Activated CD4-positive, alpha-beta T cell treated with anti-CD3 and anti-CD28 coated beads for 1 hour (primary cell): ENCODE data around the gene PSG7.
"Not testable (repeated sequence)": the region's sequence is repeated elsewhere in the genome, so short reads cannot be mapped to it uniquely, and the experiment has no call there.

Experiments used
- DNase-seq: peaks from one replicate; pipeline ENCODE4 v3.0.0-alpha.2; 2020

PSG7 gene

DNA sequence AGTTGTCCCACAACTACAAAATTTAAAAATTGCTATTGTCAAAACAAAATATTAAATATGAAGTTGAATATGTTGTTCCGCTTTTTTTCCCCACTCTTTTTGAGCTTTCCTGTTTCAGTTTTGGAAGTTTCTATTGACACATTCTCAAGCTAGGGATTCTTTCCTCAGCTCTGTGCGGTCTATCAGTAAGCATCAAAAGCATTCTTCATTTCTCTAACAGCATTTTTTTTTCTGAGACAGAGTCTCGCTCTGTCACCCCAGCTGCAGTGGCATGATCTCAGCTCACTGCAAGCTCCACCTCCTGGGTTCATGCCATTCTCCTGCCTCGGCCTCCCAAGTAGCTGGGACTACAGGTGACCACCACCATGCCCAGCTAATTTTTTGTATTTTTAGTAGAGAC lies 24.1 kb downstream of the PSG7 start:
- not testable (repeated sequence) for DNase-seq

DNA sequence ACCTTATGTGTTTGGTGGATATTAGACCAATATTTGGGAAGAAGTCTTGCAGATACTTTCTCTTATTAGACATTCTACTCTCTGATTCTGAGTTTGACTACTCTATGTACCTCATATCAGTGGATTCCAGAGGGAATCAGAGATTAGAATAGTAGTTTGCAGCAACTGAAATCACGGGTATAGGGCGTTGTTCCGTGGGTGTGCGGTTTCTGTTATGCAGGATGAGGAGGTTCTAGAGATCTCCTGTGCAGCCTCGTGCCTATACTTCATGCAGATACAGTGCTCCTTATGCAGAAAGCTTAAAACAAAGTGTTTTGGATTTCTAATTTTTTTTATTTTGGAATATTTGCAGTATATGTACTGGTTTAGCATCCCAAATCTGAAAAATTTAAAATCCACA lies 25.3 kb downstream of the PSG7 start:
- DNase-seq: not testable (repeated sequence)

DNA sequence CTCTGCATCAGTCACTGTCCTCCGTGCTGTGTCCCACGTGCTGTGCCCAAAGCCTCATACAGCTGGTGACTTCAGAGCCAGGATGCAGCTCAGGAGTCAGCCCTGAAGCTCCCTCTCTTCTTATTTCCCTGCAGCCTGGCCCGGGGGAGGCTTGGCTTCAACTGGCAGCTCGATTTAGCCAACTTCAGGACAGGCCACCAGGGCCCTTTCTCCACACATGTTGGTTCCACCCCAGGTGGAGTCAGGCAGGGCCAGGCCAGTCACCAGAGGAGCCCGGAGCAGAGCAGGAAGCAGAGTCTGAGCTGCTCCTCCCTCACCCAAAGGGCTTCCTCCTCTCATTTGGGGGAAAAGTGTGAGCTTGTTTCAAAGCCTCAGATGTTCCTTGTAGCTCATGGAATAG lies 30.8 kb downstream of the PSG7 start:
- not testable (repeated sequence) for DNase-seq

DNA sequence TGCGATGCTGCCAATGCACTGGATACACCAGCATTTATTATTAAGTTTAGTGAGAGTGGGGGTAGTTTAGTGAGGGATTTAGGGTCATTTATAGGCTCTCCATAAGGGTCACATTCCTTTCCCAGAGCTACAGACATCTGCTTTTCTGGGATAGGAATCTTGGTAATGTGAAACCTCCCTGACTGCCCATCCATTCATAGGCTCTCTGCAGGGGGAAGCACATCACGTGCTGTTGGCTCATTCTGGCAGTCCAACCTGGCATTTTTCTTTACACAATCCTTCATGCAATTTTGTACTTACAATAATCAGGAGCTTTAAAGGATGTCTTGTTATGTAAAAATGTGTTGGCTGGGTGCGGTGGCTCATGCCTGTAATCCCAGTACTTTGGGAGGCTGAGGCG lies 36.4 kb downstream of the PSG7 start:
- not testable (repeated sequence) for DNase-seq

DNA sequence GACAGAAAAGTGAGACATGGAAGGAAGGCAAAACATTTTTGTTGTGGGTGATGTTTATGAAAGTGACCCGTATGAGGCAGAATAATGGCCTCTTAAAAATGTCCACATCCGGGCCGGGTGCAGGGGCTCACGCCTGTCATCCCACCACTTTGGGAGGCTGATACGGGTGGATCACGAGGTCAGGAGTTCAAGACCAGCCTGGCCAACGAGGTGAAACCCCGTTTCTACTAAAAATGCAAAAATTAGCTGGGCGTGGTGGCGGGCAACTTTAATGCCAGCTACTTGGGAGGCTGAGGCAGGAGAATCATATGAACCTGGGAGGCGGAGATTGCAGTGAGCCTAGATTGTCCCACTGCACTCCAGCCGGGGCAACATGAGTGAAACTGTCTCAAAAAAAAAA lies 37.3 kb downstream of the PSG7 start:
- DNase-seq: not testable (repeated sequence)

DNA sequence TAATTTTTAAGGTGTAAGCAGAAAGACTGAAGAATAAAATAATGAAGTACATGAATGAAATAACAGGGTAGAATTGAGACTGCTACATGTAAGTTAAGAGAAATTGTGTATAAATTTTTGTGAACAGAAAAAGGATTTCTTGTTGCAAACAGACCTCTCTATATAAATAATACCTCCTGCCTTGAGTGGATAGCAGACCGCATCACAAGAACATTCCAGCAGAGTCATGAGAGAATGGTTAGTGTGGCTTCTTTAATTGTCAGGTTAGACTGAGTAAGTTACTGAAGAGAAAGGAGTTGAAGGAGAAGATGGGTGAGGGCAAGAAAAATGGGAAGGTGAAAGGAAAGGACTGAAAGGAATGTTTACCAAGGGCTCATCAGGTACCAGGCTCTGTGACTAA lies 37.9 kb downstream of the PSG7 start:
- not testable (repeated sequence) for DNase-seq

DNA sequence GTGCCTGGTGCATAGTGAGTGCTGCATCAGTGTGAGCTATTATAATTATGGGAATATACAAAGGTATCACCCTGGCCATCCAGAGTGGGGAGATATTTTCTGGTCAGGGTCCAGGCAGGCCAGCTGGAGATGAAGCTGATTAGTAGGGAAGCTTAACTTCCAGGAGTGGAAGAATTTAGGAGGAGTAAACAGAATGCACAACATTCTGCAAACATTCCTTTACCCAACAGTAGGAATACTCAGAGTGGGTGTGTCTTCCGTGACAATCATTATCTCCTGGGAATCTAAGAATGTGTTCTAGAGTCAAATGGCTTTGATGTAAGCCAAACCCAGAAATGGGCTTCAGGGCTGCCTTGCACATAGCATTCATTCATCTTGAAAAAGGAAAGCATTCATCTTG lies 38.4 kb downstream of the PSG7 start:
- DNase-seq: not testable (repeated sequence)

DNA sequence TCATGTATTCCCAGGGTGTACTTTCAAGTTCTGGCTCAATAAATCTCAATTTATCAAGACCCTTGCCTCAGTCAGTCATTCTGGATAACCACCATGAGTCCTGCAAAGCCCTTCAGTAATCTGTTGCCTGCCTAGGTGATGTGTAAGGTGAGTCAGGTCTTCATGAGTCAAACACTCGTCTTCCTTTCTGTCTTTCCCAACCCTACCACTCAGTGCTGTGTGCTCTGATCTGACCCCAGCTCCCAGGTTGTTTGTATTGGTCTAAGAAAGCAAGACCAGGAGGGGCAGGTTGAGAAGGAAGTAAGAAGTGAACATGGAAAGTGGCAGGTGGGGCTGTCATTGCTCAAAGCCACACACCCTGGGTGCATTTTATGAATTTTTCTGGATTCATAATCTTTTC lies 39.3 kb downstream of the PSG7 start:
- not testable (repeated sequence) for DNase-seq

DNA sequence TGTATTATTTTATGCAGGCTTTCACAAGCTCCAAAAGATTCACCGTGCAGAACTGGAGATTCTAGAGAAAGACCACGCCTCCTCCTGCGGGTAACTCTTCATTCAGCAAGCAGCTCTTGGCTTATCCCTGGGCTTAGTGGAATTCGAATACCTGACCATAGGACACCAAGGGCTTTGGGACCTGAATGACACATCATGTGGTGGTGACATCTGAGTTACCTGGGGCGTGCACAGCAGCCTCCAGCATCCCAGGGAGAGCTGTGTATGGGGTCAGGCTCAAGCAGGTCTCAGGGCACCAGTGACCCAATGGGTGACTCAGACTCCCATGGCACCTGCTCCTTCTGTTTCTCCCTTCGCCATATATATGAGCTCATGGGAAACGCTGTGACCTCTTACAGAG lies 46.6 kb downstream of the PSG7 start:
- not testable (repeated sequence) for DNase-seq

DNA sequence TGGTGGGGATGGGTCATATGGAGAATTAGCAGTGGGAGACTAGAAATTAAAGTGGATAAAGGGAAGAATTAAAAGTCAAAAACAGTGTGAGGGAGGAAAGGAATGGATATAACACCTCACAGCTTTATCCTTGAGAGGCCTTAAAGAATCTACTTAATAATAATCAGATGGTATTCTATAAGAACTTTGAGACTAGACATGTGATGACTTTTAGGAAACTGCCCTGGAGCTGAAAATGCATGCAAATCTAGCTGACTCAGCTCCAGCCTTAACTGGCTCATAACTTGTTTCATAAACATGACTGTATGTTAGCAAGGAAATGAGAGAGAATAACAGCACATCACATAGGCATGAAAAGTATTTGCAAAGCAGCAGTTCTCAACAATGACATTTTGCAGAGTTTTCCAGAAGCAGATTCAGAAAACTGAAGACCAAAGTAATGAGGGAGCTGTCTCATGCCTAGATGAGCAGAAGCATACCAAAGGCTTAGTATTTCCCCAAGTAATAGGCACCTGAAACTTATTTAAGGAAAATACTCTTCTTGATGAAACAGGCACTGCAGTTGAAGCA lies 49.0 kb downstream of the PSG7 start:
- DNase-seq: not testable (repeated sequence)

DNA sequence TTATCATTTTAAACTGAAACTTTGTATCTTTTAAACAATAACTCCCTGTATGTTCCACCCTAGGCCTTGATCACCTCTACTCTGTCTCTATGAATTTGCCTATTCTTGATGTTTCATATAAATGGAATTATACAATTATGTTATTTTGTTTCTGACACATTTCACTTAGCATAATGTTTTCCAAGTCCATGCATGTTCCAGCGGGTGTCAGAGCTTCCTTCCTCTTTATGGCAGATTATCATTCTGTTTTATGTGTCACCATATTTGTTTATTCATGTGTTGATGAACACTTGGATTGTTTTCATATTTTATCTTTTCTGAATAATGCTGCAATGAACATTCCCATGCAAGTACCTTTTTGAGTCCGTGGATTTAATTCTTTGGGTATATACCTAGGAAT lies 54.3 kb downstream of the PSG7 start:
- DNase-seq: not testable (repeated sequence)

DNA sequence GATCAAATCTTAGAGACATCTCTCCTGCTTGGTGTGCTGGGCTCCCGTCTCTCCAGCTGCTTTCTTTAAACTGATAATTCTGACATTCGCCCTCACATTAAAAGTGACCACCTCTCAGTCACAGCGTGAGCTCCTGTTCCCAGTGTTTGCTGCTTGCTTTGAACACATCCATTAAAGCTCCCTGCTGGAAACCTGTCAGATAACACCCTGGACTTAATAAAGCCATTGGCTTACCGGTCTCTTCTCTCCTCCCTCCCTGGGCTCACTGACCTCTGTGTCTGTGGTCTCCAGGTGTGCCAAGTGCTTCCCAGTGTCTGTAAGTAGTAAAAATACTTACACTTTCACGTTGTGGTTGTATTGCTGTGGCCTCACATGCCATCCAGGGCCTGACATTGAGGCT lies 55.0 kb downstream of the PSG7 start:
- not testable (repeated sequence) for DNase-seq

DNA sequence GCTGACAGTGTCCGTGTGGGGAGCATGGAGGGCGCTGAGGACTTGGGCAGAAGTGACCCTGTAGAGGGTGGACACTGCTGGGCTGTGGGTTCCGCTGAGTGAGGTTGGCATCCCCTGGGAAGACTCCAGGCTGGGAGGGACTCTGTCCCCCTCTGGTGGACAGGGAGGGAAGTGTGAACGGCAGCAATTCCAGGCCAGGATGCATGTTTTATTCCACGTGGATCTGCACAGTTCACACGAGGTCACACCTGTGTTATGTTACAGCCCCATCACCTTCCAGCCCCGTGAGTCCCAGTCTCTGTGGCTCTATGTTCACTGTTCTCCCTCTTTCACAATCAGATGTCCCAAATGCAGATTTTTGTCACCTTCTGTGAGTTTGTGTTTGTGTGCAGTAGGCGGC lies 55.7 kb downstream of the PSG7 start:
- not testable (repeated sequence) for DNase-seq

DNA sequence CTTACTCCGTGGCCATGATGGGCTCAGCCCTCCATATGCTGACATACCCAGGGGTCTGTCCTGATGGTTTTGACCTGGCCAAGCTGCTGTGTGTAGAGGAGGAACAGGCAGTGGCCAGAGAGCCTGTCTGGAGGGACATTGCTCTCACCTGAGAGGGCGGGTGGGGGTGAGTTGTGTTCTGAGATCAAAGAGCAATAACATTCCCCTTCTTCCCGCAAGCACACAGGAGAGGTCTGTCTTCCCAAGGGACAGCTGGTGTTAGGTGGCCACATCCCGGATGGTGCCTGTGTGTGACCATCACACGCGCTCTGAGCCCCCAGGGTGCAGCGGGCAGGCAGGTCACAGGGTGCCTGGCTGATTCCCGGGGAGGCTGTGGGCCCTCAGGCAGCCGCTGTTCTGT lies 56.4 kb downstream of the PSG7 start:
- not testable (repeated sequence) for DNase-seq

DNA sequence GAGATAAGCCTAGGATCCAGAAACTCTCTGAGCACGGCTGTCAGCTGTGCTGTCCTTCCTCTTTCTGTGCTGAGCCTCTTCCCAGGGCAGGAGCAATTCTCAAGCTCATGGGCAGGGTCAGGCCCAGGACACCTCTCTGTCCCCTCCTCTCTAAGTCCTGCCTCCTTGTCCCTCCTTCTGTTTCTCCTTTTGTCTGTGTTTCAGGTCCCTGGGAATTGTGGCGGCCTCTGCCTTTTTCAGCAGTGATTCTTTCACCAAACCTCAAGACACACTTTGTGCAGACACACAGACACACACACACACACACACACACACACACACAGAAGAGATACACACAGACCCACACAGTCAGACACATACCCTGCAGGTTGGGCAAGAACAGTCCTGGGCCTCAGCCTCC lies 57.4 kb downstream of the PSG7 start, which contains the start of gene PSG1:
Gene PSG1, minus strand, starts transcription at position 101 of the 400 bp plus-strand sequence. CDS start 132 bp downstream, outside the sequence.
- no peak for DNase-seq

DNA sequence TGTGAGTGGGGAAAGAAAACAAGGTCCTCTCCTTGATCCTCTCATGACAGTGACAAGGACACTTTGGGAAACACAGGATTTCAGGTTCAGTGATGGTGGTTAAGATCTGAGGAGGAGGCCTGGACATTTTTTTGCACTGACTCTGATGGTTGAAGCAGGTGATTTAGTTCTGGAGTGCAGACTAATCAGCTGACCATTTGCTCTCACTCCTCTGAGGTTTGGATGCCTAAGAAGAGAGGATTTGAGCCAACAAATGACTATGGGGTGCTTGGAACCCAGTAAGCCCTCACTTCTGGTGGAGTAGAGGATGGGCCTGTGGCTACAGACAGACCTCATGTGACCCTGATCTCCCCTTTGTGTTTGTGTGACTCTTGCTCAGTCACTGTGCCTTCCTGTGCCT lies 60.4 kb downstream of the PSG7 start:
- DNase-seq: not testable (repeated sequence)

DNA sequence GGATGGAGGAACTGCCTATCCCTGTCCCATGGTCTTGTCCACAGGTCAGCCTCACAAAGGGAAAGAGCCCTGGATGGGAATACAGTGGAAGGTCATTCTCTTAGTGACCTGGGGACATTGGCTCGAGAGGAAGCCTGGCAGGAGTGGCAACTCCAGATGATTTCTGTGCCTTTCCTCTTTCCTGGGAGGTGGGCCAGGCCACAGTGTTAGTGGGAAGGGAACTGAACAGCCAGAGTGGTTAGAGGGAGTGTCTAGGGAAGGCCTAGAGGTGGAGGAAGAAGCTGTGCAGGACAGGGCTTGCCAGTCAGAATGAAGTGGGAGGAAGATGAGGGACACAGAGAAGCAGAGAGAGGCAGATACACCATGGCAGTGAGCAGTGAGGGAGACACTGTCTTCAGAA lies 61.1 kb downstream of the PSG7 start:
- not testable (repeated sequence) for DNase-seq

DNA sequence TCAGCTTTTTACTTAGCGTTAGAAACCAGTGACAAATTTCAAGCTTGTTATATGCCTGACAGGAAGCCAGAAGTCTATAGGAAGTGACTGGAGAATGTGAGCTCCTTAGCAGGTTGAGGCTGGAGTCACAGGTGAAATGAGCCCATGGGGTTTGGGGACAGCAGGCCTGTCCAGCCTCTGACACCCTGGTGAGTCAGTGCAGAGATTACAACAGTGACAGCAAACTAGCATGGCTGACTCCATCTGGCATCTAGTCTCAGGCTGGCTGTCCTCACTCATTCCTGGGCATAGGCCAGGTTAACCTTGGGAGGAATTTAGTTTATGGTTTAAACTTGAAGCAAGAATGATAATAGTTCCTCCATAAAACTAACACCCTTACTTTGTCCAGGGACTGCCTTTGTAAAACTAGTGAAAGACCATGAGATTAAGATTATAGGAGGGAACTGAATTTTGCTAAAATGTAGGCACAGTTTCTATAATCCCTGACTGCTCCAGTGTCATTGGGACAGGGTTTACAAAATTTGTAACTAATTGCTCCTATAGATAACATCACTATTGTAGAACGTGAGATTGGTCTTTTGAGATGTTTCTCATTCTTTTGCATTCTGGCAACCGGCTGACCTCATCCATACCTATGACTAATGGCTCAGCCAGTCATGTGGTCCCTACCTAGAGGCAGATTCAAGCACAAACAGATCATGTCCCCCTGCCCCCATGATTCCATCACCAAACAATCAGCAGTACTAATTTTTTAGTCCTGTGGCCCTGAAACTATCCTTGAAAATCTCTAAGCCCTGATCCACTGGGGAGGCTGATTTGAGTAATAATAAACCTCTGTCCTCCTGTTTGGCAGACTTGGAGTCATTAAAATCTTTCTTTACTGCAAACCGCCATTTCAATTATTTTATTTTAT lies 61.9 kb downstream of the PSG7 start:
- DNase-seq: not testable (repeated sequence)

DNA sequence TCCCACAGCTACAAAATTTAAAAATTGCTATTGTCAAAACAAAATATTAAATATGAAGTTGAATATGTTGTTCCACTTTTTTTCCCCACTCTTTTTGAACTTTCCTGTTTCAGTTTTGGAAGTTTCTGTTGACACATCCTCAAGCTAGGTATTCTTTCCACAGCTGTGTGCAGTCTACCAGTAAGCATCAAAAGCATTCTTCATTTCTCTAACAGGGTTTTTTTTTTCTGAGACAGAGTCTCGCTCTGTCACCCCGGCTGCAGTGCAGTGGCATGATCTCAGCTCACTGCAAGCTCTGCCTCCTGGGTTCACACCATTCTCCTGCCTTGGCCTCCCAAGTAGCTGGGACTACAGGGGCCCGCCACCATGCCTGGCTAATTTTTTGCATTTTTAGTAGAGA lies 62.9 kb downstream of the PSG7 start:
- DNase-seq: not testable (repeated sequence)
